ENCODE measurements around the gene THAP2.

Gene THAP2

GRCh38 chr12:71703206-71703605 is 39.1 kb downstream of the THAP2 start:
- DNase-seq (ENCODE audit: low read depth), result no peak

GRCh38 chr12:71704920-71705319 is 40.8 kb downstream of the THAP2 start:
- DNase-seq (ENCODE audit: low read depth), result no peak

- no peak for DNase-seq (ENCODE audit: low read depth)
Measured at GRCh38 chr12:71708658-71709057, 44.6 kb downstream of the THAP2 start.

GRCh38 chr12:71710276-71711125 is 46.4 kb downstream of the THAP2 start:
- DNase-seq (ENCODE audit: low read depth), result peak; percentile 37

- DNase-seq (ENCODE audit: low read depth), result no peak
Measured at GRCh38 chr12:71718611-71719010, 54.5 kb downstream of the THAP2 start.

- DNase-seq (ENCODE audit: low read depth), result no peak
Measured at GRCh38 chr12:71719647-71720370, 55.7 kb downstream of the THAP2 start.

- DNase-seq (ENCODE audit: low read depth), result no peak
Measured at GRCh38 chr12:71721783-71722505, 57.8 kb downstream of the THAP2 start.

GRCh38 chr12:71725011-71725410 is 60.9 kb downstream of the THAP2 start:
- peak; percentile 94 for DNase-seq (ENCODE audit: low read depth)

GRCh38 chr12:71726548-71726947 is 62.4 kb downstream of the THAP2 start:
- no peak for DNase-seq (ENCODE audit: low read depth)

- DNase-seq (ENCODE audit: low read depth), result no peak
Measured at GRCh38 chr12:71727958-71728357, 63.9 kb downstream of the THAP2 start.

Measured in fibroblast of the conjunctiva (primary cell).